Fibroblast of lung (primary cell): ENCODE results near the gene FSIP1.

Experiments used
- CTCF ChIP-seq, 2 donors: IDR thresholded peaks in 1 of 2; conservative IDR thresholded peaks in 1 of 2; 1 replicate in 1 of 2; 2 replicates in 1 of 2; pipeline ENCODE4 v1.5.1; 2011 to 2012; ENCODE audit warnings: low read length in 2 of 2, control low read depth in 1 of 2, inconsistent platforms in 1 of 2, low read depth in 1 of 2, mild to moderate bottlenecking in 1 of 2
- EZH2 ChIP-seq: IDR thresholded peaks from 2 replicates; pipeline ENCODE4 v1.5.1; 2012; ENCODE audit warnings: low read length, control low read depth, mild to moderate bottlenecking; ENCODE audit errors: missing control alignments

- TF ChIP-seq EZH2: no peak
- TF ChIP-seq CTCF (conservative IDR thresholded peaks at IDR 0.05 in 1 of 2, IDR thresholded peaks at IDR 0.05 in 1 of 2; ENCODE audit: low read depth in 1 of 2, low read length in 2 of 2): no peak
Observed at GRCh38 chr15:39747326-39747725, 35.3 kb downstream of the FSIP1 start.
